Prostate gland (tissue), 2 donors: ENCODE results near the gene PNLDC1. TPM values are rescaled to one million over a fixed set of nuclear protein-coding genes. Genes with fewer than 3 reads are reported as not detected.
"Not testable (repeated sequence)": the region's sequence is repeated elsewhere in the genome, so short reads cannot be mapped to it uniquely, and the experiment has no call there.

Experiments
- DNase-seq: peaks from one replicate; pipeline ENCODE4 v3.0.0-alpha.2; 2019; ENCODE audit warnings: low spot score
- H3K27ac ChIP-seq, 2 donors: fragments of 200-600 bp; sonication (generic); 2 replicates each; pipeline ENCODE4 v1.5.1; 2017 to 2019
- H3K27me3 ChIP-seq: fragments of 200-600 bp; sonication (generic); replicated peaks from 2 replicates; pipeline ENCODE4 v1.5.1; 2019; ENCODE audit not compliant: insufficient read depth
- H3K36me3 ChIP-seq, 2 donors: fragments of 200-600 bp; sonication (generic); 1 replicate in 1 of 2; 2 replicates in 1 of 2; pipeline versions ENCODE4 v1.5.1 to v1.8.1; 2017 to 2019
- H3K4me1 ChIP-seq: fragments of 200-600 bp; sonication (generic); replicated peaks from 2 replicates; pipeline ENCODE4 v1.5.1; 2019
- H3K4me3 ChIP-seq, 2 donors: fragments of 200-600 bp; sonication (generic); 2 replicates each; pipeline ENCODE4 v1.5.1; 2017 to 2019
- H3K9me3 ChIP-seq: fragments of 200-600 bp; sonication (generic); 2 replicates; pipeline ENCODE4 v1.5.1; 2017
- POLR2A ChIP-seq: fragments of 450-650 bp; IDR thresholded peaks from one replicate; pipeline ENCODE4 v1.6.1; 2016; ENCODE audit warnings: antibody characterized with exemption, mild to moderate bottlenecking
- POLR2AphosphoS5 ChIP-seq: sonication (generic); formaldehyde crosslinking; IDR thresholded peaks from one replicate; pipeline ENCODE4 v1.6.1; 2017; ENCODE audit warnings: antibody characterized with exemption
- WGBS: methylation state at CpG from one replicate; pipeline ENCODE4 v1.1.5; 2018; 5-methylcytosine and 5-hydroxymethylcytosine counted together
- intact Hi-C: fragments of 100-400 bp; cut with DNase I; formaldehyde crosslinking; loops from one replicate; pipeline ENCODE4 v1.14.2; 2022
- total RNA-seq, 2 donors: library from RNA; depleted of rRNA; stranded (reverse); fragments of >200 nt; gene quantifications; one replicate each; pipeline ENCODE4 v1.1.0, GENCODE V29; 2016
- TF ChIP-seq, protein P1 (sequence below), 4 experiments: fragments of 200-600 bp in 2 of 4; fragments of 450-650 bp in 2 of 4; sonication (generic) in 2 of 4; IDR thresholded peaks; 1 replicate in 3 of 4; 2 replicates in 1 of 4; pipeline ENCODE4 v1.5.1; 2016 to 2019; ENCODE audit warnings: antibody characterized with exemption in 4 of 4, mild to moderate bottlenecking in 2 of 4, moderate library complexity in 2 of 4

PNLDC1 gene
- total RNA-seq, 2 donors from 2014 or later = 5.6 TPM; not detected in 1

DNA sequence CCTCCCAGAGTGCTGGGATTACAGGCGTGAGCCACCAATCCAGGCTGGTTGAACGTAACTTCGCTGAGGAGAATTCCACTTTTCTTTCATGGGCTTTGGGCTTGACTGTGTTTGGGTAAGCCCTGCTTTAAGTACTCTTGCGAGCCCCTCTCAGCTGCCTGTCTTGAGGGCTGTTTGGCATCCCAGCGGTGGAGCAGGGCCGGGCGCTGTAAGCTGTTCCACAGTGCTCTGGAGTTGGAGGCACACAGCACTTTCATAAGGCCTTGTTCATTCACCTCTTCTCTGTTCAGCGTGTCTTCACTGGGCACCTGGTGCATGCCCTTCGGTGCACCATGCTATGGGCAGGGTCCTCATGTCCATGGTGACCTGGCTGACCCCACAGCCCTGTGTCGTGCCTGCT is 21.6 kb downstream of the PNLDC1 start:
- WGBS = 88% methylated on average over 10 of the region's 10 CpGs
- Histone ChIP-seq H3K4me3 (no peak overlapping the region), H3K4me1 (no peaks in the 10 kb centered on the region), H3K27me3 (no peaks in the 10 kb centered on the region), H3K36me3 (no peaks in the 10 kb centered on the region), H3K9me3 (no peaks in the 10 kb centered on the region), H3K27ac (no peak overlapping the region)
- intact Hi-C loops = no loop called here
- no peak for TF ChIP-seq POLR2A
- TF ChIP-seq, protein P1, sequence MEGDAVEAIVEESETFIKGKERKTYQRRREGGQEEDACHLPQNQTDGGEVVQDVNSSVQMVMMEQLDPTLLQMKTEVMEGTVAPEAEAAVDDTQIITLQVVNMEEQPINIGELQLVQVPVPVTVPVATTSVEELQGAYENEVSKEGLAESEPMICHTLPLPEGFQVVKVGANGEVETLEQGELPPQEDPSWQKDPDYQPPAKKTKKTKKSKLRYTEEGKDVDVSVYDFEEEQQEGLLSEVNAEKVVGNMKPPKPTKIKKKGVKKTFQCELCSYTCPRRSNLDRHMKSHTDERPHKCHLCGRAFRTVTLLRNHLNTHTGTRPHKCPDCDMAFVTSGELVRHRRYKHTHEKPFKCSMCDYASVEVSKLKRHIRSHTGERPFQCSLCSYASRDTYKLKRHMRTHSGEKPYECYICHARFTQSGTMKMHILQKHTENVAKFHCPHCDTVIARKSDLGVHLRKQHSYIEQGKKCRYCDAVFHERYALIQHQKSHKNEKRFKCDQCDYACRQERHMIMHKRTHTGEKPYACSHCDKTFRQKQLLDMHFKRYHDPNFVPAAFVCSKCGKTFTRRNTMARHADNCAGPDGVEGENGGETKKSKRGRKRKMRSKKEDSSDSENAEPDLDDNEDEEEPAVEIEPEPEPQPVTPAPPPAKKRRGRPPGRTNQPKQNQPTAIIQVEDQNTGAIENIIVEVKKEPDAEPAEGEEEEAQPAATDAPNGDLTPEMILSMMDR (IDR thresholded peaks at IDR 0.05) = no peak
- no peak for TF ChIP-seq POLR2AphosphoS5
- DNase-seq = no peak

DNA sequence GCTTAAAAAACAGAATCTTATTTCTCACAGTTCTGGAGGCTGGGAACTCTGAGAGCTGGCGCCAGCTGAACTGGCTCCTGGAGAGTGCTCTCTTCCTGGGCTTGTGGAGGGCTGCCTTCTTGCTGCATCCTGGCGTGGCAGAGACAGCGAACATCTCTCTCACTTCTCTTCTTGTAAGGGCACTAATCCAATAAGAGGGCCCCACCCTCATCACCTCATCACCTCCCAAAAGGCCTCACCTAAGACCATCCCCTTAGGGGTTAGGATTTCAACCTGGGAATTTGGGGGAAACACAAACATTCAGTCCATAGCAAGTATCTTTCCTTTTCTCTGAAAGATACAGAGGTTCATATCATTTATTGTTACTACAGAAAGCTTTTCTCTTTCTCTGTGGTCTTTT is 23.9 kb downstream of the PNLDC1 start:
- Histone ChIP-seq H3K9me3 (no peaks in the 10 kb centered on the region), H3K27me3 (no peaks in the 10 kb centered on the region), H3K4me3 (no peak overlapping the region), H3K4me1 (no peaks in the 10 kb centered on the region), H3K36me3 (no peaks in the 10 kb centered on the region), H3K27ac (no peak overlapping the region)
- TF ChIP-seq POLR2AphosphoS5 (no peak), POLR2A (no peak)
- TF ChIP-seq, protein P1 (IDR thresholded peaks at IDR 0.05) = no peak
- WGBS = 96% methylated on average over 3 of the region's 3 CpGs
- intact Hi-C loops = no loop called here
- no peak for DNase-seq

GRCh38 chr6:159824690-159825089 is 24.6 kb downstream of the PNLDC1 start:
- H3K9me3 ChIP-seq, H3K27me3 ChIP-seq, H3K27ac ChIP-seq, H3K36me3 ChIP-seq, H3K4me1 ChIP-seq, intact Hi-C loops, H3K4me3 ChIP-seq, DNase-seq: not testable (repeated sequence)
- 99% methylated on average over 9 of the region's 9 CpGs for WGBS

DNA sequence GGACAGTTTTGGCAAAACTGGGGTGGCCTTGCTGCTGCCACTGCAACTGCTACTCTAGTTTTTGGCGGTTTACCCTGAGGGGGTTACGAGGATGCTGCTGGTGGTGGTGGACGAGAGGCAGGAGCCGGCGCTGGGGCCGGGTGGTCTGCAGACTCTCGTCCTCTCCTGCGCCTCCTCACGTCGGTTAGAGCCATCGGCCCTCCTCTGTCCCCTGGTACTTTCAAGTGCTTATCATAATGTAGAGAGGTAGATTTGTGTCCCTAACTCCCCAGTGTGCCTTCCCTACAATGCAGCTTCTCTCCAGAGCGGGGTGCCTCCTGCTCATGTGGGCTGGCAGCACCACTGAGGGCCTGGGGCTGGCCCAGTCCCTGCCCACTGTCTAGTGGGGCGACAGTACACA is 25.9 kb downstream of the PNLDC1 start:
- Histone ChIP-seq H3K27me3 (no peaks in the 10 kb centered on the region), H3K36me3 (no peaks in the 10 kb centered on the region), H3K27ac (no peak overlapping the region), H3K9me3 (no peaks in the 10 kb centered on the region), H3K4me1 (no peaks in the 10 kb centered on the region), H3K4me3 (no peak overlapping the region)
- intact Hi-C loops = no loop called here
- TF ChIP-seq, protein P1 (IDR thresholded peaks at IDR 0.05) = no peak
- TF ChIP-seq POLR2AphosphoS5 (no peak), POLR2A (no peak)
- DNase-seq = no peak
- 94% methylated on average over 13 of the region's 13 CpGs for WGBS

DNA sequence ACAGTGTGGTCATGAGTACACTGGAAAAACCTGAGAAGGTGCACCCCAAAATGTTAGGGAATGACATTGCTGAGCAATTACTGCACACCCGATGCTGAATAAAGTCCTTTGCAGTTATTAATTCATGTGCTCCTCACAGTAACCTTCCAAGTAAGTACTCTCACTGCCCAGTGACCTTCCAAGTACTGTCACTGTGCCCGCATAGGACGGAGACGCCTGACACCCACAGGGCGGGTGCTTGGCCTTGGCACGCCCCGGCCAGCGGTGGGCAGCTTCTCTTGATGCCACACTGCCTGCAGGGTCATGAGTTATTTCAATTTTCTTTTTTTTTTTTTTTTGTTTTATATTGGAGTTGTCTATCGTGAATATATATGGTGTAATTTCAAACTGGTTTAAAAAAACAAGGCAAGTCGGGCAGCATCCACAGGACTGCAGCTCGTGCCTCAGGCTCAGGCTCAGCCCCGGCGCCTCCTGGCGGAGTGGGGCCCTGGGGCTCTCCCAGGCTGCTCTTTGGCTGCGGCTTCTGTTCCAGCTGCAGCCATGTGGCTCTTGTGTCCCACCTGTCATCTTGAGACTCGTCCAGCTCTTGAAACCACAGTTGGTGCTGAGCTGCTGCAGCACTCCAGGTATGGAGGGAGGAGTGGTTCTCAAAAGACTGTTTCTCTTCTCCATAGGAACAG is 27.0 kb downstream of the PNLDC1 start:
- H3K27ac ChIP-seq = no peak overlapping the region
- intact Hi-C loops = no loop called here
- 87% methylated on average over 16 of the region's 16 CpGs for WGBS
- DNase-seq = no peak
- no peak overlapping the region for H3K4me3 ChIP-seq
- H3K9me3 ChIP-seq = no peaks in the 10 kb centered on the region
- no peaks in the 10 kb centered on the region for H3K4me1 ChIP-seq
- no peaks in the 10 kb centered on the region for H3K27me3 ChIP-seq
- TF ChIP-seq, protein P1 (IDR thresholded peaks at IDR 0.05) = no peak
- no peak for TF ChIP-seq POLR2A
- TF ChIP-seq POLR2AphosphoS5 = no peak
- no peaks in the 10 kb centered on the region for H3K36me3 ChIP-seq
